Measurements from ENCODE around the gene MICA. TPM values are rescaled to one million over a fixed set of nuclear protein-coding genes. Genes with fewer than 3 reads are reported as not detected.

The MICA gene
- total RNA-seq, 2 experiments from 2014 or later, result 10.6 to 14.0 TPM

- ATAC-seq (ENCODE audit: poor library complexity) (no peak), DNase-seq (no peak)
- Mint-ChIP-seq H3K4me1 (ENCODE audit: low read depth) (no peaks in the 10 kb centered on the region), H3K27me3 (peaks cover 16% of the 10 kb centered on the region), H3K36me3 (ENCODE audit: low read depth) (no peaks in the 10 kb centered on the region), H3K4me3 (no peak overlapping the region), H3K27ac (no peak overlapping the region), H3K9me3 (no peaks in the 10 kb centered on the region)
- no peak for TF ChIP-seq CTCF (IDR thresholded peaks at IDR 0.05)
- intact Hi-C loops (cut with DNase I, micrococcal nuclease), result no loop called here
- Histone ChIP-seq H3K27ac (ENCODE audit: low read depth in 1 of 2, low read length in 2 of 2) (no peak overlapping the region), H3K36me3 (ENCODE audit: insufficient read depth, low read length) (no peaks in the 10 kb centered on the region), H3K4me3 (ENCODE audit: low read length) (no peak overlapping the region), H3K9me3 (ENCODE audit: control insufficient read depth in 1 of 2, insufficient read depth in 1 of 2, low read length in 2 of 2) (no peaks in the 10 kb centered on the region), H3K4me1 (ENCODE audit: insufficient read depth, low read length) (no peaks in the 10 kb centered on the region), H3K27me3 (ENCODE audit: control insufficient read depth in 1 of 2, insufficient read depth in 2 of 2, low read length in 2 of 2) (peaks cover 4 to 11% of the 10 kb centered on the region in 2 experiments)
- CTCF ChIA-PET, result interaction anchor here (1.4 kb wide), 1 partner anchor 11 kb away, joined by 6 read pairs; no protein-coding TSS in a partner anchor
- POLR2A ChIA-PET, result no interaction called here
Observed at GRCh38 chr6:31378062-31378720, 25.2 kb upstream of the MICA start.

GRCh38 chr6:31378721-31379103 lies 24.7 kb upstream of the MICA start:
- Mint-ChIP-seq H3K4me1 (ENCODE audit: low read depth) (no peaks in the 10 kb centered on the region), H3K27me3 (peaks cover 16% of the 10 kb centered on the region), H3K9me3 (no peaks in the 10 kb centered on the region), H3K4me3 (no peak overlapping the region), H3K36me3 (ENCODE audit: low read depth) (no peaks in the 10 kb centered on the region), H3K27ac (no peak overlapping the region)
- no peaks in the 10 kb centered on the region for H3K36me3 ChIP-seq (ENCODE audit: insufficient read depth, low read length)
- no peak overlapping the region for H3K27ac ChIP-seq (ENCODE audit: low read depth in 1 of 2, low read length in 2 of 2)
- no peaks in the 10 kb centered on the region for H3K4me1 ChIP-seq (ENCODE audit: insufficient read depth, low read length)
- ATAC-seq (ENCODE audit: poor library complexity), result no peak
- H3K27me3 ChIP-seq (ENCODE audit: control insufficient read depth in 1 of 2, insufficient read depth in 2 of 2, low read length in 2 of 2), result peaks cover 4 to 11% of the 10 kb centered on the region in 2 experiments
- no peaks in the 10 kb centered on the region for H3K9me3 ChIP-seq (ENCODE audit: control insufficient read depth in 1 of 2, insufficient read depth in 1 of 2, low read length in 2 of 2)
- DNase-seq, result no peak
- intact Hi-C loops (cut with DNase I, micrococcal nuclease), result no loop called here
- ChIA-PET POLR2A (no interaction called here), CTCF (interaction anchor here (1.4 kb wide), 1 partner anchor 12 kb away, joined by 6 read pairs; no protein-coding TSS in a partner anchor)
- no peak overlapping the region for H3K4me3 ChIP-seq (ENCODE audit: low read length)
- TF ChIP-seq CTCF (IDR thresholded peaks at IDR 0.05), result no peak

GRCh38 chr6:31379850-31380249 lies 23.5 kb upstream of the MICA start:
- no peak overlapping the region for H3K27ac Mint-ChIP-seq
- intact Hi-C loops (cut with DNase I, micrococcal nuclease), result no loop called here
- H3K27ac ChIP-seq (ENCODE audit: low read depth in 1 of 2, low read length in 2 of 2), result no peak overlapping the region
- H3K36me3 ChIP-seq (ENCODE audit: insufficient read depth, low read length), result no peaks in the 10 kb centered on the region
- no peaks in the 10 kb centered on the region for H3K4me1 Mint-ChIP-seq (ENCODE audit: low read depth)
- no peak overlapping the region for H3K4me3 Mint-ChIP-seq
- no peaks in the 10 kb centered on the region for H3K4me1 ChIP-seq (ENCODE audit: insufficient read depth, low read length)
- no peaks in the 10 kb centered on the region for H3K9me3 Mint-ChIP-seq
- no peaks in the 10 kb centered on the region for H3K9me3 ChIP-seq (ENCODE audit: control insufficient read depth in 1 of 2, insufficient read depth in 1 of 2, low read length in 2 of 2)
- H3K4me3 ChIP-seq (ENCODE audit: low read length), result no peak overlapping the region
- DNase-seq (no peak), ATAC-seq (ENCODE audit: poor library complexity) (no peak)
- H3K27me3 ChIP-seq (ENCODE audit: control insufficient read depth in 1 of 2, insufficient read depth in 2 of 2, low read length in 2 of 2), result peaks cover 4 to 11% of the 10 kb centered on the region in 2 experiments
- H3K27me3 Mint-ChIP-seq, result peaks cover 16% of the 10 kb centered on the region
- POLR2A ChIA-PET, result no interaction called here
- TF ChIP-seq CTCF (IDR thresholded peaks at IDR 0.05), result no peak
- H3K36me3 Mint-ChIP-seq (ENCODE audit: low read depth), result no peaks in the 10 kb centered on the region
- CTCF ChIA-PET, result interaction anchor here (0.6 kb wide), 1 partner anchor 391 kb away, joined by 3 read pairs; no protein-coding TSS in a partner anchor

Data from CD4-positive, alpha-beta T cell (primary cell).